H1 (cell line): ENCODE results near the gene CNGB1. TPM values are rescaled to one million over a fixed set of nuclear protein-coding genes. Genes with fewer than 3 reads are reported as not detected.

Experiments
- CTCF ChIA-PET: fragments of 300-600 bp; sonication (Branson Sonifier 250); formaldehyde crosslinking; loops from one replicate; lab custom pipeline; 2021; ENCODE audit not compliant: partially characterized antibody; lab: Charles Lee
- POLR2A ChIA-PET: fragments of 300-600 bp; sonication (Branson Sonifier 250); formaldehyde crosslinking; loops from one replicate; lab custom pipeline; 2021; ENCODE audit warnings: inconsistent platforms; ENCODE audit not compliant: partially characterized antibody; lab: Charles Lee
- DNase-seq, 2 experiments: peaks; one replicate each; pipeline versions ENCODE4 v3.0.0 to v3.0.0-alpha.2; 2010 to 2022; ENCODE audit warnings: low spot score in 2 of 2, low read depth in 1 of 2, mixed read lengths in 1 of 2
- FAIRE-seq: peaks from 2 replicates; lab custom pipeline; 2011; peaks lifted over from hg19 to GRCh38; lab: Jason Lieb, UNC
- H2AFZ ChIP-seq: 2 replicates; pipeline ENCODE4 v1.8.1; 2012; ENCODE audit warnings: low read length, inconsistent platforms
- H2AK5ac ChIP-seq: 2 replicates; pipeline ENCODE4 v1.6.1; 2013; ENCODE audit warnings: low read depth, low read length
- H2BK120ac ChIP-seq: replicated peaks from 2 replicates; pipeline ENCODE3; 2013; ENCODE audit warnings: low read depth, low read length, inconsistent platforms
- H2BK12ac ChIP-seq: 2 replicates; pipeline ENCODE4 v1.6.1; 2013; ENCODE audit warnings: low read depth, low read length
- H2BK15ac ChIP-seq: 2 replicates; pipeline ENCODE4 v1.6.1; 2013; ENCODE audit warnings: low read length
- H2BK20ac ChIP-seq: 2 replicates; pipeline ENCODE4 v1.6.1; 2013; ENCODE audit warnings: low read length
- H2BK5ac ChIP-seq: 2 replicates; pipeline ENCODE4 v1.6.1; 2013; ENCODE audit warnings: low read depth, low read length
- H3K14ac ChIP-seq: 2 replicates; pipeline ENCODE4 v1.6.1; 2013; ENCODE audit warnings: inconsistent platforms; ENCODE audit not compliant: insufficient read length
- H3K18ac ChIP-seq: 2 replicates; pipeline ENCODE4 v1.6.1; 2013; ENCODE audit warnings: low read length; ENCODE audit errors: extremely low read depth
- H3K23ac ChIP-seq: 2 replicates; pipeline ENCODE4 v1.6.1; 2013; ENCODE audit warnings: inconsistent platforms; ENCODE audit not compliant: insufficient read length
- H3K23me2 ChIP-seq: 2 replicates; pipeline ENCODE4 v1.6.1; 2013; ENCODE audit warnings: low read depth, low read length
- H3K27ac ChIP-seq: 2 replicates; pipeline ENCODE4 v1.6.1; 2011; ENCODE audit warnings: low read depth, low read length, inconsistent platforms
- H3K27me3 ChIP-seq, 4 experiments: replicated peaks in 1 of 4; 1 replicate in 1 of 4; 2 replicates in 3 of 4; pipeline versions ENCODE4 v1.6.1 to v1.8.1; 2011 to 2013; ENCODE audit warnings: low read length in 3 of 4, mild to moderate bottlenecking in 3 of 4, inconsistent platforms in 2 of 4, mixed read lengths in 2 of 4, moderate library complexity in 1 of 4; ENCODE audit not compliant: control insufficient read depth in 3 of 4, insufficient read depth in 3 of 4; ENCODE audit errors: extremely low read depth in 1 of 4
- H3K36me3 ChIP-seq, 4 experiments: 2 replicates each; pipeline versions ENCODE4 v1.6.1 to v1.8.1; 2011 to 2013; ENCODE audit warnings: mild to moderate bottlenecking in 4 of 4, low read length in 3 of 4, moderate library complexity in 2 of 4, control low read depth in 1 of 4, inconsistent platforms in 1 of 4; ENCODE audit not compliant: insufficient read depth in 4 of 4, control insufficient read depth in 2 of 4
- H3K4ac ChIP-seq: replicated peaks from 2 replicates; pipeline ENCODE3; 2013; ENCODE audit warnings: low read length, low read depth, mixed read lengths, inconsistent platforms; ENCODE audit not compliant: insufficient read length
- H3K4me1 ChIP-seq, 4 experiments: replicated peaks in 1 of 4; 1 replicate in 1 of 4; 2 replicates in 3 of 4; pipeline versions ENCODE4 v1.6.1 to v1.8.1; 2011 to 2013; ENCODE audit warnings: low read length in 3 of 4, inconsistent platforms in 2 of 4, mixed read lengths in 1 of 4; ENCODE audit not compliant: insufficient read depth in 4 of 4, control insufficient read depth in 3 of 4
- H3K4me2 ChIP-seq, 2 experiments: 2 replicates each; pipeline versions ENCODE4 v1.6.1 to v1.8.1; 2011 to 2013; ENCODE audit warnings: low read depth in 2 of 2, low read length in 2 of 2, control low read depth in 1 of 2, inconsistent platforms in 1 of 2, mild to moderate bottlenecking in 1 of 2; ENCODE audit not compliant: insufficient read depth in 1 of 2
- H3K4me3 ChIP-seq, 4 experiments: fragments of 200-600, 300-600 bp in 1 of 4; sonication (generic), shearing (Covaris generic), sonication (Bioruptor Twin) in 1 of 4; 2 replicates each; pipeline versions ENCODE4 v1.5.1 to v1.8.1; 2011 to 2016; ENCODE audit warnings: low read length in 4 of 4, low read depth in 3 of 4, control low read depth in 2 of 4, inconsistent platforms in 2 of 4, mild to moderate bottlenecking in 2 of 4, mixed read lengths in 1 of 4, moderate library complexity in 1 of 4; ENCODE audit not compliant: insufficient read depth in 2 of 4; ENCODE audit errors: extremely low read depth in 1 of 4
- H3K56ac ChIP-seq: replicated peaks from 2 replicates; pipeline ENCODE3; 2013; ENCODE audit warnings: low read depth, mild to moderate bottlenecking, mixed read lengths, low read length, inconsistent platforms; ENCODE audit not compliant: insufficient read length
- H3K79me1 ChIP-seq: 2 replicates; pipeline ENCODE4 v1.6.1; 2013; ENCODE audit warnings: low read depth, low read length, control low read depth
- H3K79me2 ChIP-seq, 2 experiments: 2 replicates each; pipeline versions ENCODE4 v1.6.1 to v1.8.1; 2012 to 2013; ENCODE audit warnings: low read length in 2 of 2, mild to moderate bottlenecking in 2 of 2, inconsistent platforms in 1 of 2; ENCODE audit not compliant: insufficient read depth in 2 of 2, control insufficient read depth in 1 of 2
- H3K9ac ChIP-seq, 4 experiments: replicated peaks in 1 of 4; 1 replicate in 1 of 4; 2 replicates in 3 of 4; pipeline versions ENCODE4 v1.6.1 to v1.8.1; 2011 to 2013; ENCODE audit warnings: low read depth in 3 of 4, low read length in 3 of 4, control low read depth in 2 of 4, mild to moderate bottlenecking in 2 of 4, moderate library complexity in 2 of 4, inconsistent platforms in 1 of 4; ENCODE audit errors: extremely low read depth in 1 of 4
- H3K9me3 ChIP-seq, 2 experiments: 2 replicates each; pipeline versions ENCODE4 v1.6.1 to v1.8.1; 2012 to 2013; ENCODE audit warnings: mild to moderate bottlenecking in 2 of 2, moderate library complexity in 2 of 2, control low read depth in 1 of 2, inconsistent platforms in 1 of 2, low read depth in 1 of 2, low read length in 1 of 2, mixed read lengths in 1 of 2; ENCODE audit not compliant: insufficient read depth in 2 of 2
- H4K20me1 ChIP-seq, 2 experiments: replicated peaks in 1 of 2; 2 replicates each; pipeline versions ENCODE3 to v1.8.1; 2011 to 2013; ENCODE audit warnings: inconsistent platforms in 2 of 2, low read length in 2 of 2, mild to moderate bottlenecking in 1 of 2; ENCODE audit not compliant: insufficient read depth in 2 of 2, control insufficient read depth in 1 of 2
- H4K5ac ChIP-seq: 2 replicates; pipeline ENCODE4 v1.6.1; 2013; ENCODE audit warnings: low read length, low read depth, mixed read lengths, inconsistent platforms; ENCODE audit not compliant: insufficient read length
- H4K8ac ChIP-seq: 2 replicates; pipeline ENCODE4 v1.8.0; 2013; ENCODE audit warnings: mild to moderate bottlenecking, moderate library complexity, low read length, inconsistent platforms; ENCODE audit not compliant: insufficient read depth; ENCODE audit errors: extremely low read depth
- H4K91ac ChIP-seq: replicated peaks from 2 replicates; pipeline ENCODE3; 2013; ENCODE audit warnings: low read length, mixed read lengths, inconsistent platforms; ENCODE audit not compliant: insufficient read length
- CEBPB ChIP-seq: IDR thresholded peaks from 2 replicates; pipeline ENCODE4 v1.6.1; 2012; ENCODE audit warnings: low read depth, low read length
- CHD2 ChIP-seq: IDR thresholded peaks from 2 replicates; pipeline ENCODE4 v1.6.1; 2012; ENCODE audit warnings: low read length, improper control_type of control experiment
- HDAC2 ChIP-seq, 2 experiments: fragments of 300-600 bp in 1 of 2; sonication (generic) in 1 of 2; IDR thresholded peaks; 2 replicates each; pipeline ENCODE4 v1.6.1; 2011 to 2012; ENCODE audit warnings: low read depth in 2 of 2, low read length in 2 of 2, mild to moderate bottlenecking in 2 of 2, moderate library complexity in 2 of 2, borderline replicate concordance in 1 of 2, inconsistent platforms in 1 of 2
- KDM5A ChIP-seq: fragments of 200-600 bp; IDR thresholded peaks from 2 replicates; pipeline ENCODE4 v1.7.1; 2012; ENCODE audit warnings: mild to moderate bottlenecking, low read length, inconsistent platforms, mixed read lengths
- MAFK ChIP-seq: IDR thresholded peaks from 2 replicates; pipeline ENCODE4 v1.6.1; 2012; ENCODE audit warnings: low read depth, mild to moderate bottlenecking, improper control_type of control experiment, low read length
- MAX ChIP-seq: IDR thresholded peaks from 2 replicates; pipeline ENCODE4 v1.6.1; 2012; ENCODE audit warnings: inconsistent platforms
- NANOG ChIP-seq: IDR thresholded peaks from 2 replicates; pipeline ENCODE4 v1.6.1; 2011; ENCODE audit warnings: low read length, low read depth, mild to moderate bottlenecking, inconsistent platforms; ENCODE audit not compliant: insufficient read depth, poor library complexity, severe bottlenecking
- RBBP5 ChIP-seq: IDR thresholded peaks from 2 replicates; pipeline ENCODE4 v1.7.1; 2012; ENCODE audit warnings: low read depth, mild to moderate bottlenecking, inconsistent platforms, low read length, moderate library complexity, borderline replicate concordance
- RFX5 ChIP-seq: IDR thresholded peaks from 2 replicates; pipeline ENCODE4 v1.6.1; 2011; ENCODE audit warnings: low read depth, low read length, improper control_type of control experiment, borderline replicate concordance
- SRF ChIP-seq: IDR thresholded peaks from 2 replicates; pipeline ENCODE4 v1.6.1; 2011; ENCODE audit warnings: mild to moderate bottlenecking, low read depth, low read length, moderate library complexity
- TAF7 ChIP-seq: optimal IDR thresholded peaks from 2 replicates; pipeline ENCODE3; 2011; ENCODE audit warnings: low read depth, mild to moderate bottlenecking, inconsistent platforms, low read length, moderate library complexity, borderline replicate concordance
- USF2 ChIP-seq: IDR thresholded peaks from 2 replicates; pipeline ENCODE4 v1.6.1; 2011; ENCODE audit warnings: low read length, improper control_type of control experiment
- YY1 ChIP-seq: IDR thresholded peaks from 2 replicates; pipeline ENCODE4 v1.6.1; 2011; ENCODE audit warnings: low read depth, mild to moderate bottlenecking, low read length
- WGBS, 2 experiments: shearing (Covaris generic) in 1 of 2; methylation state at CpG; one replicate each; pipeline versions ENCODE4 v1.1.6 to v1.1.7; 2013 to 2015; ENCODE audit warnings: low lambda C conversion rate in 2 of 2, mixed read lengths in 2 of 2, inconsistent platforms in 1 of 2, low coverage in 1 of 2, missing lambda C conversion rate in 1 of 2; ENCODE audit not compliant: insufficient replicate concordance in 2 of 2, insufficient coverage in 1 of 2, insufficient read length in 1 of 2; ENCODE audit errors: extremely low coverage in 1 of 2, missing lambda C conversion rate in 1 of 2; 5-methylcytosine and 5-hydroxymethylcytosine counted together
- polyA plus RNA-seq, 7 experiments: library from polyadenylated mRNA; depleted of rRNA in 3 of 7; stranded (reverse) in 5 of 7; unstranded in 2 of 7; fragments of >200 nt in 5 of 7; fragments of 200-250 nt in 2 of 7; gene quantifications; 1 replicate in 5 of 7; 2 replicates in 1 of 7; 4 replicates in 1 of 7; pipeline versions ENCODE4 v1.2.1 to v1.2.3, GENCODE V29; 2011 to 2013; ENCODE audit warnings: missing spikeins in 2 of 7, mixed read lengths in 2 of 7
- total RNA-seq: library from RNA; stranded (reverse); fragmentation: NEBNext Ultra II Directional; extraction: Animal tissue kit (Norgen Biotek cat#: 25700); gene quantifications from 2 replicates; pipeline ENCODE4 v1.2.1, GENCODE V29; 2021

Gene CNGB1
- total and polyA plus RNA-seq, 2 of the 8 experiments (the other 6 are each of a cell fraction or from before 2014, with no cell fraction given) = not detected

GRCh38 chr16:57959121-57959520 lies 11.8 kb downstream of the CNGB1 start:
- Histone ChIP-seq H3K9me3 (no peaks in the 10 kb centered on the region), H3K56ac (no peak overlapping the region), H3K4me3 (no peak overlapping the region), H3K23me2 (no peaks in the 10 kb centered on the region), H2BK120ac (no peak overlapping the region), H3K23ac (no peak overlapping the region), H2BK5ac (no peak overlapping the region), H2BK20ac (no peak overlapping the region), H4K5ac (no peak overlapping the region), H3K4me1 (peaks cover 0 to 10% (median 5%) of the 10 kb centered on the region in 4 experiments; a peak in 6 of 7 replicates), H3K27me3 (no peaks in the 10 kb centered on the region), H4K91ac (no peak overlapping the region), H3K27ac (no peak overlapping the region), H2BK12ac (no peak overlapping the region), H3K79me2 (no peaks in the 10 kb centered on the region), H4K8ac (no peak overlapping the region), H2AK5ac (no peak overlapping the region), H3K4me2 (no peak overlapping the region), H3K9ac (no peak overlapping the region), H3K18ac (no peak overlapping the region), H3K79me1 (no peaks in the 10 kb centered on the region), H2AFZ (no peak overlapping the region), H3K14ac (no peak overlapping the region), H3K4ac (no peak overlapping the region), H2BK15ac (no peak overlapping the region), H4K20me1 (no peaks in the 10 kb centered on the region), H3K36me3 (no peaks in the 10 kb centered on the region)
- no peak for FAIRE-seq
- WGBS, 2 experiments = 88% methylated on average over 8 of the region's 8 CpGs; no CpG with 5 or more reads in 1 of the 2 experiments
- ChIA-PET POLR2A (no interaction called here), CTCF (interaction anchor here (0.6 to 5.6 kb wide), 6 partner anchors 11 to 350 kb away, joined by 3 to 40 read pairs (median 6); a partner anchor contains a TSS)
- no peak for DNase-seq
- TF ChIP-seq USF2 (no peak), YY1 (no peak), TAF7 (no peak), MAFK (no peak), CEBPB (no peak), KDM5A (no peak), CHD2 (no peak), SRF (no peak), RFX5 (no peak), RBBP5 (no peak), HDAC2 (IDR thresholded peaks at IDR 0.05; ENCODE audit: borderline replicate concordance in 1 of 2, low read depth in 2 of 2, low read length in 2 of 2) (no peak), NANOG (no peak), MAX (no peak)
